ENCODE measurements around the gene TEKT1.
"Not testable (repeated sequence)": the region's sequence is repeated elsewhere in the genome, so short reads cannot be mapped to it uniquely, and the experiment has no call there.

Gene TEKT1

DNA sequence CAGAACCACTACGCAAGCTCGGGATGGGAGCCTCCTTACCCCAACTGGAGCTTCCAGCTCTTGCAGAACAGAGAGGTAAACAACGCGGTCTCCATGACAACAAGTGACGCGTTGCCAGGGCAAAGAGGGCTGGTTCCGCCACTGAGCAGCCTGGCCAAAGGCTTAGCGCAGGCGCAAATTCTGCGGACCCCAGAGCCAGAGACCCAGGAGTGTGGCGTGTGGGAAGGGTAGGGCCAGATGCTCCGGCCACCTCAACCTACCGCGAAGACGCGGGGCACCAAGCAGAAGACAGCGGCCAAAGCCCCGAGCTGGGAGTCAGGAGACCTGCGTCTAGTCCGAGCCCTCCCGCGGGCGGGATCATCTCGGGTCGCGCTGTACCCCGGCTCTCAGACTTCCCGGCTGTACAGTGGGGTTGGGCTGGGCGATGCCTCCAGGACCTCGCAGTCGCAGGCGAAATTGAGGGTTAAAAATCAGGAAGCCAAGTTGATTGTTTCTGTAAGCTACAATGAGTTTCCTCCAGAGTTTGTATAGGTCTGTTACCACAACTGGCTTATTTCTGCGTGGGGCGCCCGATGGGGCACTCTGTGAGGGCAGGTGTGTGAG lies at the start of gene TEKT1:
TSS of gene TEKT1 (minus strand) at position 69 of the 603 bp plus-strand sequence. CDS start 1,353 bp downstream, outside the sequence.
- peak; percentile 13 for DNase-seq

DNA sequence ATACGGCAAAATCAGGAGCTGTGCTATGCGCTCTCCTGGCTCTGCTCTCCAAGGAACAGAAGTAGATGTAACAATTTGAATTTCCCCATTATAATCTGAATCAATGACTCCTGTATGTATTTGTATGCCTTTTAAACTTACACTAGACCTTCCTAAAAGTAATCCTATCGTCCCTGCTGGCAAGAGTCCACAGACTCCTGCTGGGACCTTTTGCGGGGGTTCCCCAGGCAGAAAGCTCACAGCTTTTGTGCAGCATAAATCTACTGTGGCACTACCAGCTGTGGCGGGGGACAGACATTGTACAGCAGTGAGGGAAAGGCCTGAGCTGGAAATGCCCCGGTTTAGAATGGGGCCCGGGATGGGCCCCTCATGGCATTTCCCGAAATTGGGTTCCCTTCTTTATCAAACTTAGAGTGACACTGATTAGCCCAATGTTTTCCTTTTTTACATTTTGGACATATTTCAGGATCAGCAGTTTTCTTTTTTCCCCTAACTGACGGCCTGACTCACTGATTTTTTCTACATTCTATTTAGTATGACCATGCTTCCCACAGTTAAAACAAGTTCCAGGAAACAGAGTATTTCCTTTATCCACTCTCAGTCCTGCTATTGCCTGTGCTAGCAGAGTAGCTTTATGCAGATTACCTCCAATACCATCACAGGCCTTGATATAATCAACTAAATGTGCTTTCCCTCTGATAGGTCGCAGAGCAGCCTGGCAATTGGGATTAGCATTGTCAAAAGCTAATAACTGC lies 47.9 kb upstream of the TEKT1 start:
- DNase-seq: not testable (repeated sequence)

DNA sequence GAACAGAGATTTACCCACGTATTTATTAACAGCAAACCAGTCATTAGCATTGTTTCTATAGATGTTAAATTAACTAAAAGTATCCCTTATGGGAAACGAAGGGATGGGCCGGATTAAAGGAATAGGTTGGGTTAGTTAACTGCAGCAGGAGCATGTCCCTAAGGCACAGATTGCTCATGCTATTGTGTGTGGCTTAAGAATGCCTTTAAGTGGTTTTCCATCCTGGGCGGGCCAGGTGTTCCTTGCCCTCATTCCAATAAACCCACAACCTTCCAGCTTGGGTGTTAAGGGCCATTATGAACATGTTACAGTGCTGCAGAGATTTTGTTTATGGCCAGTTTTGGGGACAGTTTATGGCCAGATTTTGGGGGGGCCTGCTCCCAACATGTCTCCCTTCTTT lies 43.7 kb upstream of the TEKT1 start:
- not testable (repeated sequence) for DNase-seq

DNA sequence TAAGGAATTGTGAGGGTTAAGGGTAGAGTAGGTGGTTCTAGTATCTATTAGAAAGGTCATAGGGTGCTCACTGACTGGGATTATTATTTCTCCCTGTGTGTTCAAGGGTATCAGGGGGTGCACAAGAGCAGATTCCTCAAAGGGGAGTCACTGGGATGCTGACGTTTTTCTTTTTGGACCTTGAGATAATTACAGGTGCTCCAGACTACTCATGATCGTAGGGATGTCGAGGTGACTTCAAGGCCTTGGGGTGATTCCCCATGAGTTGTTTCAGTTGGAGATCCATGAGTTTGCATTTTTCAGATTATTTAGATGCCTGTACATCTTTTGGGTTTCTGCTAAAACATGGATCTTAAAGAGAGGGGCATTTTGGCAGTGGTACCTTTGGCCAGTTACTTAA lies 41.4 kb upstream of the TEKT1 start:
- no peak for DNase-seq

DNA sequence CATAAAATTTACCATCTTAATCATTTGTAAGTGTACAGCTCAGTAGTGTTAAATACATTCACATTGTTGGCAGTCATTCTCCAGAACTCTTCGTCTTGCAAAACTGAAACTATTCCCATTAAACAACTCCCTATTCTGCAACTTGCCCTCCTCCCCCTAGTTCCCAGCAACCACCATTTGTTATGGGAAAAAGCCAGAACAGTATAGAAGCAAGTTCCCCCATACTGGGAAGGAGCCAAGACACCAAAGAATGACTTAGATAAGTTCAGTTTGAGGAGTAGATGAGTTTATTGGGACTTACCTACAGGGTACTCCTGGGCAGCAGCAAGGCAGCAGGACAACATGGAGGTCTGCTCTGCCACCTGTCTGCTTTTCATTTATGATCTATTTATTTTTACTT lies 39.3 kb upstream of the TEKT1 start:
- no peak for DNase-seq

DNA sequence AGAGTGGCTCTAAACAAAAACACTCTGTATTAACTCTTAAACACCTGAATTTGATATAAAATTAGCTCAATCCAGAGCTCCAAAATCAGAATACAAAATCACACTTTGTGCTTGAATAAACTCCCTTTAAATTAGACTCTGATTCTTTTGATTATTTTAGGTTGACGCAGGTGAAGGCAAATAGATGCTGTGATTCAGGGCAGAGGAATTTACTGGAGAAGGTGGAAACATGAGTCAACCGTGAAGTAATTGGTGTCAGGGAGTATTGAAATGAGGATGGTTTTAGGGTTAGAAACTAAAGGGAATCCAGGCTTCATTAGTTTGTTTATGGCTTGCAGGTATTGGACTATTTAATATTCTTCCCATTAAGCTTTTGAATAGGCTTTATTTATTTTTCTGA lies 37.1 kb upstream of the TEKT1 start:
- DNase-seq: no peak

DNA sequence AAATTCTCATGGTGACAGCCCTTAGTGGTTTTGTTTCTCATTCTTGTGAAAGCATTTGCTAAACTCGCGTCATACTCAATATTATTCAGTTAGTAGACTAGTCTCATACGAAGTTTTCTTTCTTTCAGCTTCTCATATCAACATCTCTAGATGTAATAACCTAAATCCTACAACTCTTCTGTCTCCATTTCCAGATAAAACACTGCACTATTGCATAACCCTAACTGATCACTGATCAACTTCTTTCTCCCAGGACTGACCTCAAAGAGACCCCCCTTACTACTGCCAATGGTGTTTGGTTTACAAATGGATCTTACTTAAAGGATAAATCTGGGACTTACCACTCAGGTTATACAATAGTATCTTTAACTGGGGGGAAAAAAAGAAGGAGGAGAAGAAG lies 36.3 kb upstream of the TEKT1 start:
- DNase-seq: no peak

DNA sequence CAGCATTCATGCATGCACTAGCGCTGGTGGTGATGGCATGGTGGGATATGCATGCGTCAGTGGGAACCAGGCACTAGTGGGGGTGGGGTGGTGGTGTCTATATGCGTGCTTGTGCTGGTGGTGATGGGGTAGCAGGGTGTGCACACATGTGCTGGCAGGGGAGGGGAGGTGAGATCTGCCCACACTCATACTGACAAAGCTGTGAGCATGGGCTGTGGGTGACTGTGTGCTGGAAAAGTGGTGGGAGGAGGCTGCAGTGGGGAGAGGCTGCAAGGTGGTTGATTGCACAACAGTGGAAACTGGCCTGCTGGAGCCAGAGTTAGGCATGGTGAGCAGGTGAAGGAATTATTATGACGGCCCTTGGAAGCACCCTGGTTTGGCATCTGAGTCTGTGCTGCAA lies 31.3 kb upstream of the TEKT1 start:
- no peak for DNase-seq

DNA sequence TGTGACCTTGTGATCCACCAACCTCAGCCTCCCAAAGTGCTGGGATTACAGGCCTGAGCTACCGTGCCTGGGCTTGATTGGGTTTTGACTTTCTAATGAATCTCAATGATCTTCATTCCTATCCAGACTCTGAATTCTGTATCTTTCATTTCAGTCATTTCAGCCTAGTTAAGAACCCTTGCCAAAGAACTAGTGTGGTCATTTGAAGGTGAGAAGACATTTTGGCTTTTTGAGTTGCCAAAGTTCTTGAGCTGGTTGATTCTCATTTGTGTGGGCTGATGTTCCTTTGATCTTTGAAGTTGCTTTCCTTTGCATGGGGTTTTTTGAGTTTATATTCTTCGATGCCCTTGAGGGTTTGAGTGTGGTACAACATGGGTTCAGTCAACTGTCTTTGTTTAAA lies 30.6 kb upstream of the TEKT1 start:
- DNase-seq: no peak

DNA sequence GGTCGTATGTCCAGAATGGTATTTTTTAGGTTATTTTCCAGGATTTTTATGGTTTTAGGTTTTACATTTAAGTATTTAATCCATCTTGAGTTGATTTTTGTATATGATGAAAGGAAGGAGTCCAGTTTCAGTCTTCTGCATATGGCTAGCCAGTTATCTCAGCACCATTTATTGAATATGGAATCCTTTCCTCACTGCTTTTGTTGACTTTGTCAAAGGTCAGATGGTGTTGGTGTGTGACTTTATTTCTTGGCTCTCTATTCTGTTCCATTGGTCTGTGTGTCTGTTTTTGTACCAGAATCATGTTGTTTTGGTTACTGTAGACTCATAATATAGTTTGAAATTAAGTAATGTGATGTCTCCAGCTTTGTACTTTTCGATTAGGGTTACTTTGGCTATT lies 26.4 kb upstream of the TEKT1 start:
- DNase-seq: no peak

DNA sequence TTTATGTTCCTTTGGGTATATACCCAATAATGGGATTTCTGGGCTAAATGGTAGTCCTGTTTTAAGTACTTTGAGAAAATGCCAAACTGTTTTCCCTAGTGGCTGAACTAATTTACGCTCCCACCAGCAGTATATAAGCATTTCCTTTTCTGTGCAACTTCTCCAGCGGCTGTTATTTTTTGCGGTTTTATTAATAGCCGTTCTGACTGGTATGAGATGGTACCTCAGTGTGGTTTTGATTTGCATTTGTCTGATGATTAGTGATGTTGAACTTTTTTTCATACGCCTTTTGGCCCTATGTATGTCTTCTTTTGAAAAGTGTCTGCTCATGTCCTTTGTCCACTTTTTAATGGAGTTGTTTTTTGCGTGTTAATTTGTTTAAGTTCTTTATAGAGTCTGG lies 25.8 kb upstream of the TEKT1 start:
- no peak for DNase-seq

DNA sequence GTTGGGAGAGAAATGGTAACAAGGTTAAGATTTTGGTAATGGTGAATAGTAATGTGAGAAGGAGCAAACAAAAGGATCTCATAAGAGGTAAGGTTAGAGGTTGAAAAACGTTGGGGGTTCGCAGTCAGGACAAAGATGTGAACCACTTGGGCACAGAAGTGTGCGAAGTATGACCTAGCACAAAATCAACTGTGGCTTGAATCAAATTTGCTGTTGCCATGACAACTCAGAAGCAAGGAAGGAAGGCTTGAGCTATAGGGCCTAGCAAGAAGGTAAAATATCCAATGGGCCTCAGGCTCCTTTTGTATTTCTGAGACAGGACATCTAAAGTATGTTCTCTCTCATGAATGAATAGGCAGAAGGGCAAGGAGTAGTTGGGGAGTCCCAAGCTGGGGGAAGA lies 24.5 kb upstream of the TEKT1 start:
- DNase-seq: no peak

DNA sequence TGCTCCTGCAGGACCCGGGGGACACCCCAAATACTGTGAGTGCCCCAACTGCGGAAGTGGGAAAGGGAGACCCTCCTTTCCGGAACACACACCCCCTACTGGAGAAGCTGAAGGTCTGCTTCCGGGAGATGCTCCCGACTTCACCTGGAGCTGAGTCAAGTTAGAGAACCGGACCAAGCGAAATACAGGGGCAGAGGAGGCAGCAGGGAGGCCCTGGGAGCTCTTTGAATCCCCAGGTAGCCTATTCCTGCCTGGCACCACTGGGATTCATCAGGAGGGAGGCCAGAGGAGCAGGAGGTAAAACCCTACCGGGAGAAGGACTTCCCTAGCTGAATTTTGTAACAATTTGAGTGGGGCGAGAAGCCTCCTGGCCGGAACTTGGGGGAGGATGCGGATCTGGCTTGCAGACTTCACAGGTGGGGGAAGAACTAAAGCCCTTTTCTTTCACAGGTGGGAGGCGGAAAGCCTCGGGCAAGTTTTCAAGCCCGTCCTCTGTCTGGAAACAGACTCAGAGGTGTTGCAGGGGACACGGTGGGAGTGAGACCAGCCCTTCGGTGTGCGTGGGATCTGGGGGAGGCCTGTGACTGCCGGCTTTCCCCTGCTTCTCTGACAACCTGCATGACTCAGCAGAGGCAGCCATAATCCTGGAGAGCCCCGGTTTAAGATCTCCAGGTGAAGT lies 22.4 kb upstream of the TEKT1 start:
- no peak for DNase-seq

DNA sequence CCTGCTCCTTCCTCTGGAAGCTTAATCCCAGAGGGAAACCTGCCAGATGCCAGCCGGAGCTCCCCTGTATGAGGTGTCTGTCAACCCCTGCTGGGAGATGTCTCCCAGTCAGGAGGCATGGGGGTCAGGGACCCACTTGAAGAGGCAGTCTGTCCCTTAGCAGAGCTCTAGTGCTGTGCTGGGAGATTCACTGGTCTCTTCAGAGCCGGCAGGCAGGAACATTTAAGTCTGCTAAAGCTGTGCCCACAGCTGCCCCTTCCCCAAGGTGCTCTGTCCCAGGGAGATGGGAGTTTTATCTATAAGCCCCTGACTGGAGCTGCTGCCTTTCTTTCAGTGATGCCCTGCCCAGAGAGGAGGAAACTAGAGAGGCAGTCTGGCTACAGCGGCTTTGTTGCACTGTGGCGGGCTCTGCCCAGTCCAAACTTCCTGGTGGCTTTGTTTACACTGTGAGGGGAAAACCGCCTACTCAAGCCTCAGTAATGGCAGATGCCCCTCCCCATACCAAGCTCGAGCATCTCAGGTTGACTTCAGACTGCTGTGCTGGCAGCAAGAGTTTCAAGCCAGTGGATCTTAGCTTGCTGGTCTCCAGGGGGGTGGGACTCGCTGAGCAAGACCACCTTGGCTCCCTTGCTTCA lies 17.1 kb upstream of the TEKT1 start:
- DNase-seq: not testable (repeated sequence)

DNA sequence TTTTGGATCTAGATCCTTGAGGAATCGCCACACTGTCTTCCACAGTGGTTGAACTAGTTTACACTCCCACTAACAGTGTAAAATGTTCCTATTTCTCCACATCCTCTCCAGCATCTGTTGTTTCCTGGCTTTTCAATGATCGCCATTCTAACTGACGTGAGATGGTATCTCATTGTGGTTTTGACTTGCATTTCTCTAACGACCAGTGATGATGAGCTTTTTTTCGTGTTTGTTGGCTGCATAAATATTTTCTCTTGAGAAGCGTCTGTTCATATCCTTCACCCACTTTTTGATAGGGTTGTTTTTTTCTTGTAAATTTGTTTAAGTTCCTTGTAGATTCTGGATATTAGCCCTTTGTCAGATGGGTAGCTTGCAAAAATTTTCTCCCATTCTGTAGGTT lies 14.6 kb upstream of the TEKT1 start:
- DNase-seq: not testable (repeated sequence)

DNA sequence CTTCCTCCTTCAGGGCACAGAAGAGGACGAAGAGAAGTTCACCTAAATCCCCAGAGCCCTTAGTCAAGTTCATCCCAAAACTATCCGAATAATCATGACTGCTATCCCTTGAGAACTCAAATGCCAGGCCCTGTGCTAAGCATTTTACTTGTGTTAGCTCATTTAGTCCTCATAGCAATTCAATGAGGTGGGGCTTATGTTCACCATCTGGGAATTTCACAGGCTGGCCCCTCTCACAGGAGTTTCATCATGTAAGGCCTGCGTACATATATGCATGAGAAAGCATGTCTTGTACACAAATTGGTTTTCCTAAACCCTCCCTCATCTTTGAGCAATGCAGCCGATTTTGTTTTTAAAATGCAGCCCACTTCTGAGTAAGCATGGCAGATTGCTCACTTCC lies 12.9 kb upstream of the TEKT1 start:
- not testable (repeated sequence) for DNase-seq

DNA sequence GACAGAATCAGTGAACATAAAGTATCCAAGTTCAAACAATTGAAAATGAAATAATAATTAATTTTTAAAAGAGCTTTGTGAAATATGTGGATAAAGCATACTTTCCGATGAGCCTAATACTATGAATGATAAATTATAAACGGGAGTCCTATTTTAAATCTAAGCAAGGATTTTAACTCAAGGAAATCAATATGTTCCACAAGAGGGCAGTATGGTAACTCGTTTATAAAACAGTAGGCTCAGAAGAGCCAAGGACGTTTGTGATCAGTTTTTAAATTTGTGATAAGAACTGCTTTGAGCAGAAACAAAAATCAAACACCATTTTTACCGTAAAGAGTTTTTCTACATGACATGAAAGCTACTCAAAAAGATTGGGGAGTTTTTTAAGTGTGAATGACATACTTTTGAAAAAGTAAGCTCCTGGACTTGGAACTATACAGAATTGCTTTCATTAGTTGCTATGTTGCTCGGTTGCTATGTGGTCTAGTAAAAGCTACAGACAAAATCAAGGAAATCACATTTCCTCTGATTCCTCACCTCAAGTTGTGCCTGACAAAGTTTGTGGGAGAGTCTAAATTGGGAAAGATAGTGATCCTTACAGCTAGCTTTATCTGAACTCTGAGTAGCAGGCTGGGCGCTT lies 11.8 kb upstream of the TEKT1 start:
- DNase-seq: no peak

DNA sequence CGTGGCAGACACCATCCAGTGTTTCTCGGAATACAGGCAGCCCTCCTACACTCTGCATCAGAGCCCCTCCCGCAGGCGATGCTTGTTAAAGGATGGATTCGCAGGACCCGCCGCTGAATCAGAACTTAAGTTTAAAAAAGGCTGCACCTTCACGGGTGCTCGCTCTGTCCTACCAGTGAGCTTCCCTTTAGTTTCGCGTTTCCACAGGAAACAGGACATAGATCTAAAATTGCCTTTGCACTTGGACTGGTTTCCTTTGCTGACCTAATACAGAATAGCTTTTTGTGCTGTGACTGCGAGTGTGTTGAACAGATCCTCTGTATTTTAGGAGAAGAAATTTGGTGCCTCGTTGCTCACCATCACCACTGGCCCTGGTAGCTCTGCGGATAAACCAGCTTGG lies 10.2 kb upstream of the TEKT1 start:
- DNase-seq: not testable (repeated sequence)

DNA sequence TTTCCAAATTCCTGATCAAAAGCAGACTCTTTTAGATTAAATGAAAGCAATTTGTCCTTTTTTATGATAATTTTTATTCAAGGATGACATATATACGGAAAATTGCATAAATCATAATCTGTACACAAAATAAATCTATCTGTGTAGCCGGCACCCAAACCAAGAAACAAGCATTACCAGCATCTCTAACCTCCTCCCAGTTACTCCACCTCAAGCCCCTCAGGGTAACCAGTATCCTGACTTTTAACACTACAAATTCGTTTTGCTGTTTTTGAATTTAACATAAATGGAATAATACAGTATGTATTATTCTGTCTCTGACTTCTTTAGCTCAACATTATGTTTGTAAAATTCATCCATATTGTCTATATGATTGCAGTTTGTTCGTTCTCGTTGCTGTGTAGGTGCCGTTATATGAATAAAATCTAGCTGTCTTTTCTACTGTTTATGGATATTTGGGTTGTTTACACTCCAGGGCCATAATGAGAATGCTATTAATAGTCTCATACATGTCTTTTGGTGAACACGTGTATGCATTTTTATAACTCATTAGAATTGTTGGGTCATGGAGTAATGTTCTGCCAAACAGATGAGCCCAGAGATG lies 1.0 kb downstream of the TEKT1 start:
- no peak for DNase-seq

DNA sequence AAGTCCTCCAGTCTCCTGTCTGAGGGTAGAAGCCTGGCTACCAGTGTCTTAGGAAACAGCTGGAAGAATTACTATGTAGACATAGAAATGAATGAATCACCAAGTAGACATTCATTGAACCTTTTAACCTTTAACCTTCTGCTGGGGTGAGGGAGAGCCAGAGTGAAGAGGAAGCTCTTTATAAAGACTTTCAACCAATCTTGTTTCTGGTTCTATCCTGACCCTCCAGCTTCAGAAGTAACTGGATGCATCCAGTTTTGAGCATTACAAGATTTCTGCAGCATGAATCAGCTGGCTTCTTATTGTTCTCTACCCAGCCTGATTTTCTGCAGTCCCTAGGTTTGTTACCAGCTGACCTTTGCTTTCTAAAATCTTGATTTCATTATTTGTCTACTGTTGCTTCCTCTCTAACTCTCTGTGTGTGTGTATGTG lies 8.5 kb downstream of the TEKT1 start:
- DNase-seq: no peak

DNA sequence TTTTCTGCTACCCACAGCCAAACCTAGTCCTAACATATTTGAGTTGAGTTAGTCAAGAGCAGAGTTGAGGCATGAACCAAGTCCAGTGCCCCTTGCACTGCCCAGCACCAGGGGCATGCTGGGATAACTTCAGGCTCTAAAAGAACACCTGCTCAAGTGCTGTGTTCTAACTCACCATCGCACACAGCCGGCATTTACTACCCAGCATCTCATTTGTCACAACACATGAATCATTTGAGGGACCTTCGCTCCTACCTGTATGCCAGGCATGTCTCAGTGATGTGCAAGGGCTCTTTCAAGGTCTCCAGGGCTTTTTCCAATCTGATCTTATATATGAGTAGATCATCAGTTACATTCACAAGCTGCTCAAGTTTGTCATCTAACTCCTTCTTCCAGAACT lies 12.6 kb downstream of the TEKT1 start:
- no peak for DNase-seq

DNA sequence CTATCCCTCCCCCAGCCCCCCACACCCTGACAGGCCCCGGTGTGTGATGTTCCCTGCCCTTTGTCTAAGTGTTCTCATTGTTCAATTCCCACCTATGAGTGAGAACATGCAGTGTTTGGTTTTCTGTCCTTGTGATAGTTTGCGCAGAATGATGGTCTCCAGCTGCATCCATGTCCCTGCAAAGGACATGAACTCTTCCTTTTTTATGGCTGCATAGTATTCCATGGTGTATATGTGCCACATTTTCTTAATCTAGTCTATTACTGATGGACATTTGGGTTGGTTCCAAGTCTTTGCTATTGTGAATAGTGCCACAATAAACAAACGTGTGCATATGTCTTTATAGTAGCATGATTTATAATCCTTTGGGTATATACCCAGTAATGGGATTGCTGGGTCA lies 15.2 kb downstream of the TEKT1 start:
- not testable (repeated sequence) for DNase-seq

DNA sequence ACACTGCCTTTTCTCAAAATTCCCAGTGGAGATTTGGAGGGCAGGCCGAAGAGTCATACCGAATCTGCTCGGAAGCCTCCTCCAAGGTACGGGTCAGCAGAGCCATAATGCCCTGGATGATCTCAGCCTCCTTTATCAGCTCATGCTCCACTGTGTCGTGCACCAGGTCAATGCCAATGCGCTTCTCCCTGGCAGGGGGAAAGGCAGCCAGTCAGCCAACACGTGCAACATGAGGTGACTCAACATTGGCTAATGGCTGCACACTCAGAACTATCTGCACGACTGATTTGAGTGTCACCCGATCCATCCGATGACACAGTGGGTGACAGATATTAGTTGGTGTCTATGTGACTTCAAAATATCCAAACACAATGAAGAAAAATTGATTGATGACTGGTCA lies 15.8 kb downstream of the TEKT1 start:
- DNase-seq: no peak
